ENCODE results near the gene AGRN.
A peak's percentile ranks its signal among the peaks of the same experiment; 100 is the strongest.
"Not testable (repeated sequence)": the region's sequence is repeated elsewhere in the genome, so short reads cannot be mapped to it uniquely, and the experiment has no call there.

Gene AGRN

DNA sequence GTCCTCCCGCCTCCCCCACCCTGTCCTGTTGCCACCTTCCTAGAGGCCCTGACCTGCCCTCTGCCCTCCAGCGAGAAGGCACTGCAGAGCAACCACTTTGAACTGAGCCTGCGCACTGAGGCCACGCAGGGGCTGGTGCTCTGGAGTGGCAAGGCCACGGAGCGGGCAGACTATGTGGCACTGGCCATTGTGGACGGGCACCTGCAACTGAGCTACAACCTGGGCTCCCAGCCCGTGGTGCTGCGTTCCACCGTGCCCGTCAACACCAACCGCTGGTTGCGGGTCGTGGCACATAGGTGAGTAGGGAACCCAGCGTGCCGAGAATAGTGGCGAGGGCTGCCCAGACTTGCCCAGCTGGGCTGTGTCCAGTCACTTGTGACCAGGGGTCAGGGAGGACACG is 33.8 kb downstream of the AGRN start:
- DNase-seq (ENCODE audit: low read depth): no peak

DNA sequence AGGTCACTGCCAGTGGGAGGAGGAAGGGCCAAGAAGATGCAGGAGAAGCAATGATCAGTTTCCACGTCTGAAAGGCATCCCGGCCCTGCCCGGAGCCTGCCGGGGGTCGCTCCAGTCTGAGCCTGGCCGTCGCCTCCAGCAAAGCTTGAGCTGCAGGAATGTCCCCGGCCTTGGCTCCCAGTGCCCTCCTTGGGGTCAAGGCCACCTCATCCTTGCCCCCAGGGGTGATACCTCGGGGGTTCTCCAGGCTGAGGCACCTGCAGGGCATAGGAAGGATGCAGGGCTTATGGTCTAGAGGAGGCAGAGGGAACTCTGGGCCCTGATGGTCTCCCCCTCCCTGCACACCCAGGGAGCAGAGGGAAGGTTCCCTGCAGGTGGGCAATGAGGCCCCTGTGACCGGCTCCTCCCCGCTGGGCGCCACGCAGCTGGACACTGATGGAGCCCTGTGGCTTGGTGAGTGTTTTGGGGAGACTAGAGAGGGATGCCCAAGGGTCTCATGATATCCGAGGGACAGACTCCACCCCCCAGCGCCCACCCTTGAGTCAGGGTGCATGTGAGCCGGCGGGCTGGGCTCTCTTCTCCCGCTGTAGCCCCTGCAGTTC is 34.3 kb downstream of the AGRN start:
- DNase-seq (ENCODE audit: low read depth): no peak

- no peak for DNase-seq (ENCODE audit: low read depth)
Observed at GRCh38 chr1:1054971-1055370, 35.1 kb downstream of the AGRN start.

GRCh38 chr1:1055841-1056736 is 36.2 kb downstream of the AGRN start:
- no peak for DNase-seq (ENCODE audit: low read depth)

DNA sequence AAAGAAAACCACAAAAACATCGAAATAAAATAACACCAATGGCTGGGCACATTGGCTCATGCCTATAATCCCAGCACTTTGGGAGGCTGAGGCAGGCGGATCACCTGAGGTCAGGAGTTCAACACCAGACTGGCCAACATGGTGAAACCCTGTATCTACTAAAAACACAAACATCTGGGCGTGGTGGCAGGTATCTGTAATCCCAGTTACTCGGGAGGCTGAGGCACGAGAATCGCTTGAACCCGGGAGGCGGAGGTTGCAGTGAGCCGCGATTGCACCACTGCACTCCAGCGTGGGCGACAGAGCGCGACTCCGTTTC is 37.8 kb downstream of the AGRN start:
- DNase-seq (ENCODE audit: low read depth): not testable (repeated sequence)

- DNase-seq (ENCODE audit: low read depth): no peak
Observed at GRCh38 chr1:1058088-1058905, 38.4 kb downstream of the AGRN start.

GRCh38 chr1:1058921-1059493 is 39.1 kb downstream of the AGRN start:
- no peak for DNase-seq (ENCODE audit: low read depth)

- peak; percentile 87 for DNase-seq (ENCODE audit: low read depth)
Observed at GRCh38 chr1:1059494-1060280, 39.8 kb downstream of the AGRN start.

DNA sequence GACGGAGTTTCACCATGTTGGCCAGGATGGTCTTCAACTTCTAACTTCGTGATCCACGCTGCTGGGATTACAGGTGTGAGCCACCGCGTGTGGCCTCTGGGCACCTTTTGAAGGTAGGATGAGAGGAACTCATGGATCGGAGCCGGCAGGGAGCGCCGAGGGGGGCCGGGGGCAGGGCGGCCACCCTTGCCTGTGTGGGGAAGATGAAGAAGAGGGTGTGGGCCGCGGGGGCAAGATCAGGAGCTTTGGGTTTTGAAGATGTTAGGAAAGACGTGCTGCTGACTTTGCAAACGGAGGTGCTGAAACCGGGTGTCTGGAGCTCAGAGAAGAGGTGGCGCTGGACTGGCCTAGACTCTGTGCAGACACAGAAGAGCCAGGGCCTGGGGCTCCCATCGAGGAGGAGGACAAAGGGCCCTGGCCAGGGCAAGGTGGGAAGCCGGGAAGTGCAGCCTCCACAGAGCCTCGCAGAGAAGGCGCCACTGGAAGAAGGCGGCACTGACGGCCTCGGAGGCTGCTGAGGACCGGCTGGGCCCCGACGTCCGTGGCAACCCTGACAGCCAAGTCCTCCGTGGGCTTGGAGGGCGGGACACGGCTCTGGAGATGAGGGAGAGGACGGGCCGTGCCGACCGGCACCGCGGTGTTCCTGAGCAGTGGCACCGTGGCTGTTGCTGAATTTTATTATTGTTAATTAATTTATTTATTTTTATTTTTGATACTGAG is 40.5 kb downstream of the AGRN start:
- DNase-seq (ENCODE audit: low read depth): no peak

GRCh38 chr1:1061682-1062345 is 41.9 kb downstream of the AGRN start:
- no peak for DNase-seq (ENCODE audit: low read depth)

- DNase-seq (ENCODE audit: low read depth): no peak
Observed at GRCh38 chr1:1062348-1063163, 42.6 kb downstream of the AGRN start.

- DNase-seq (ENCODE audit: low read depth): no peak
Observed at GRCh38 chr1:1063261-1063944, 43.5 kb downstream of the AGRN start.

GRCh38 chr1:1063945-1064831 is 44.3 kb downstream of the AGRN start:
- peak; percentile 93 for DNase-seq (ENCODE audit: low read depth)

DNA sequence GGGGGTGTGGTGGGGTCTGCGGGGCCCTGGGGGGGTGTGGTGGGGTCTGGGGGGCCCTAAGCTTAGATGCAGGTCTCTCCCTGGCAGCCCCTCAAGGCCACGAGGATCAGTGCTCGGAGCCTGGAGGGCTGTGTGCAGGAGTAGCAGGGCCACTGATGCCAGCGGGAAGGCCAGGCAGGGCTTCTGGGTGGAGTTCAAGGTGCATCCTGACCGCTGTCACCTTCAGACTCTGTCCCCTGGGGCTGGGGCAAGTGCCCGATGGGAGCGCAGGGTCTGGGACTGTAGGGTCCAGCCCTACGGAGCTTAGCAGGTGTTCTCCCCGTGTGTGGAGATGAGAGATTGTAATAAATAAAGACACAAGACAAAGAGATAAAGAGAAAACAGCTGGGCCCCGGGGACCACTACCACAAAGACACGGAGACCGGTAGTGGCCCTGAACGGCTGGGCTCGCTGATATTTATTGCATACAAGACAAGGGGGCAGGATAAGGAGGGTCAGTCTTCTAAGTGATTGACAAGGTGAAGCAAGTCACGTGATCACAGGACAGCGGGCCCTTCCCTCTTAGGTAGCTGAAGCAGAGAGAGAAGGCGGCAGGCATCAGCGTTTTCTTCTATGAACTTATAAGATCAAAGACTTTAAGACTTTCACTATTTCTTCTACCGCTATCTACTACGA is 45.5 kb downstream of the AGRN start:
- no peak for DNase-seq (ENCODE audit: low read depth)

DNA sequence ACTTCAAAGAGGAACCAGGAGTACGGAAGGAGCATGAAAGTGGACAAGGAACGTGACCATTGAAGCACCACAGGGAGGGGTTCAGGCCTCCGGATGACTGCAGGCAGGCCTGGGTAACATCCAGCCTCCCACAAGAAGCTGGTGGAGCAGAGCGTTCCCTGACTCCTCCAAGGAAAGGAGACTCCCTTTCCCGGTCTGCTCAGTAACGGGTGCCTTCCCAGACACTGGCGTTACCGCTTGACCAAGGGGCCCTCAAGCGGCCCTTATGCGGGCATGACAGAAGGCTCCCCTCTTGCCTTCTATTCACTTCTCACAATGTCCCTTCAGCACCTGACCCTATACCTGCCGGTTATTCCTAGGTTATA is 46.0 kb downstream of the AGRN start:
- not testable (repeated sequence) for DNase-seq (ENCODE audit: low read depth)

DNA sequence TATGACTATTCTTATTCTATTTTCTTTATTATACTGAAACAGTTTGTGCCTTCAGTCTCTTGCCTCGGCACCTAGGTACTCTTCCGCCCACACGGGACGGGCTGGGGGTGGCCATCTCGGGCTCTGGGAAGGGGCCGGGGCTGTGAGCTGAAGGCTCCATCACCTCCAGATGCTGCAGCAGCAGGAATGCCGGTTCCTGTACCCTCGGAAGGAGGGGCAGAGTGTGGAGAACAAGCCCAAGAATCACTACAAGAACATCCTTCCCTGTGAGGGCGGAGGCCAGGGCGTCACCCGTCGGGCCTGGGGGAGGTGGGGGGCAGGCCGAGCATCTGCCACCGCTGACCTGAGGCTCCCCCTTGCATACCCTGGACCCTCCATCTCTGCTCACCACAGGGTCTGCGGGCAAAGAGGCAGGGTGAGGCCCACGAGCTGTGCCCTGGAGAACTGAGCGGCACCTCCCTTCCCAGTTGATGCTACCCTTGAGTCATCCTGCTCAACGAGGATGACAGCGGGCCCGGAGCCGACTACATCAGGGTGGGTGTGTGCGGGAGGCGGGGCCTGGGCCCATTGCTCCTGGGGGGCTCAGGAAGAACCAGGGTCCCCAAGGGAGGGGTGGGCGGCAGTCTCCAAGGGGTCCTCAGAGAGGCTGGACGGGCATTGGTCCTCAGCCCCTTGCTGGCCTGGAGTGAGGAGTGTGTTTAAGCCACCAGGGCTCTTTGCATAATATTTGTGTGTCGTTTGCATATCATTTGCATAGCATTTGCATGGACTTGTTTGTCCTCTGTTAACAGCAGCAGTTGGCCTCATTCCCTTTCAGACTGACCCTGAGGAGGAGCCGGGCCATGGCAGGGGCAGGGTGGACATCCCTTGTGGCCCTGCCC is 46.7 kb downstream of the AGRN start:
- no peak for DNase-seq (ENCODE audit: low read depth)

Data from stimulated activated CD4-positive, alpha-beta T cell treated with anti-CD3 and anti-CD28 coated beads, Interleukin-2, amount 100 ng/mL, for 4 hours (primary cell).